HG03457 (cell line): ENCODE data around the gene TRPV2.

Source experiments
- ATAC-seq: cut with Tn5 transposase; IDR thresholded peaks from one replicate; pipeline ENCODE4 v1.9.1; 2021; ENCODE audit warnings: moderate number of reproducible peaks; ENCODE audit not compliant: unreplicated experiment

The TRPV2 gene

DNA sequence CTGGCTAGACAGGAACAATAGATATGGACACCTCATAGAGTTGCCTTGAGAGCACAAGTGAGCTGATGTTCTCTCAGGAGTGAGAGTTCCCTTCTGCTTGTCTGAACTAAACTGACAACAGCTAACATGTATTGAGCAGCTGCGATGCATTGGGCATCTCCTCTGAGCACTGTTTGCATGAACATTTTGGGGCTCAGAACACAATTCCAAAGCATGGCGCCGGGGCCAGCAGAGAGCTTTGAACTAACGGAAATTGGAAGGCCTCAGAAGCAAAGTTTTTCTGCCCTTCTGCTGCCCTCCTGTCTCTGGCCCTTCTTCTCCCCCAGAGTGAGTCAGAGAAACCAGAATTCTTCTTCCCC, 38.1 kb downstream of the TRPV2 start:
- ATAC-seq: no peak

DNA sequence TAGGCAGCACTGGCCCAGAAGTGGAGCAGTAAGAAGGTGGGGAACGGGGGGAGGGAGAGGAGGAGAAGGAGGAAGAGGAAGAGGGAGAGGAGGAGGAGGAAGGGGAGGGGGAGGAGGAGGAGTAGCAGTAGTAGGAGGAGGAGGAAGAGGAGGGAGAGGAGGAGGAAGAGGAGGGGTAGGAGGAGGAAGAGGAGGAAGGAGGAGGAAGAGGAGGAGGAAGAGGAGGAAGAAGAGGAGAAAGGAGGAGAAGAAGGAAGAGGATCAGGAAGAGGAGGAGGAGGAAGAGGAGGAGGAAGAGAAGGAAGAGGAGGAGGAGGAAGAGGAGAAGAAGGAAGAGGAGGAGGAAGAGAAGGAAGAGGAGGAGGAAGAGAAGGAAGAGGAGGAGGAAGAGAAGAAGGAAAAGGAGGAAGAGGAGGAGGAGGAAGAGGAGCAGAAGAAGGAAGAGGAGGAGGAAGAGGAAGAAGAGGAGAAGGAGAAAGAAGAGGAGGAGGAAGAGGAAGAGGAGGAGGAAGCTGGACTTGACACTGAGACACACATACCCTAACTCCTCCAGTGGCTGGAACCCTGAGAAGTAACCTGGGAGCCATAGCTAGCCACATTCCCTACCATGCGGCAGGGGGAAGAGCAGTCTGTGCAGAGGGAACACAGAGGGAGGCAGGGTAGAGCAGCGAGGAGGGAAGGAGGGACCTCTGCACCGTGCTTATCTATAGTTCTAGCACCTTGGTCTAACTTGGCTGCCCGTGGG, 40.8 kb downstream of the TRPV2 start:
- no peak for ATAC-seq

DNA sequence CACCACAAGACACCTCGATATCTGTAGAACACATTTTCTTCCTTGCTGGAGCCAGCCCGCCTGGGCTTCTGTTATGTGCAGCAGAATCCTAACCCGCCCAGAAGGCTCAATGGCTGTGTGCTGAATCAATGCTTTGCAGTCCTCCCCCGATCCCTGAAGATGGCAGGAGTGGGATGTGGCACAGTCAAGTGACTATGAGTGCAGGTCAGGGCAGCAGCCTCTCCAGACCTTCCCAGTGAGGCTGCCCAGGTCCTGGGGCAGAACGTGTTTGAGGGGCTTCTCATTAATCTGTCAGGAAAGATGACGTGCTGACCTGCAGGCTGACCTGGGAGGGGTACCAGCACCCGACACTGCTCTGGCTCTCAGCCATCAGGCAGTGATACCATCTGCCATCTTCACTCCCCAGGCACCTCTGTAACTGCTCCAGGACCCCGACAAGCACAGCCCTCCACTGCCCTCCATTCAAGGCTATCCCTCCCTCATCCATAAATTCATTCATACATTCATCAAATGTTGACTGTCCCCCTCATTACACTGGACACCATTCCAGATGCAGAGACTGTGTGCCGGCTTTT, 41.5 kb downstream of the TRPV2 start:
- no peak for ATAC-seq

DNA sequence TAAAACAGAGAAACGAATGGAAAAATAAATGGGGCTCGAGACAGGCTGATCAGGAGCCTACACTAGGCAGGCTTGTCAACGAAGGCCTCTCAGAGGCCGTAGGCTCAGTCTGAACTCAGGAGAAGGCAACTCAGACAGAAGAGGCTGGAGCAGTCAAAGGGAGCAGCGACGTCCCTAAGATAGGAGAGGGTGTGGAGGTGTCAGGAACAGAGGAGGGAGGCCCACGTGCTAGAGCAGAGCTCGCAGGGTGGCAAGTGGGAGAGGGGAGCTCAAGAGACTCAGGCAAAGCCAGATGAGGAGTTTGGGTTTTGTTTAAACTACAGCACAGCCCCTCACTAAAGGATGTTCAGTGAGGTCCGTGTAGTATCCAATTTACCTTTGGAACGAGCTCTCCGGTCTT, 43.9 kb downstream of the TRPV2 start:
- ATAC-seq: no peak

DNA sequence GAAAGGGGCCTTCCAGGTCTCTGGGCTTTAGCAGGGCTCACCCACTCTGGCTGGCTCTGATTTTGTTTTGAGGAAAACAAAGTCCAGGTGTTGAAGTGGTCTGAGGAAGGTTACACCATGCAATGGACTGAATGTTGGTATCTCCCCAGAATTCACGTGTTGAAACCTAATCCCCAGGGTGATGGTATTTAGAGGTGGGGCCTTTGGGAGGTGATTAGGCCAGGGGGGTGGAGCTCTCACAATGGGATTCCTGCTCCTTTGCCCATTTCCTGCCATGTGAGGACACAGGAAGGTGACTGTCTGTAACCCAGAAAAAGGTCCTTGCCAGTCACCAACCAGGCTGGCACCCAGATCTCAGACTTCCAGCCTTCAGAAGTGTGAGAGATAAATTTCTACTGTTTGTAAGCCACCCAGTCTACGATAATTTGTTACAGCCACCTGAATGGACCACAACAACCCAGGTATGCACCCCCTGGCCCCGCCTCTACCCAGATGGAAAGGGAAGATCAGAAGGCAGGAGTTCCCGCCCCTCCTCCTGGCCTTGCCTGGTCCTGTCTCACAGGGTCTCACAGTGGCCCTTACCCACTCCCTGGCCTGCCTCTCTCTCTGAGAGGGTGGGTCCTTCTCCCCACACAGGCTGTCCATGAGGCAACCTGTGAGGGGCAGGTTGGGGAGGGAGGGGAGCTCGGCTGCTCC, 44.6 kb downstream of the TRPV2 start:
- no peak for ATAC-seq

DNA sequence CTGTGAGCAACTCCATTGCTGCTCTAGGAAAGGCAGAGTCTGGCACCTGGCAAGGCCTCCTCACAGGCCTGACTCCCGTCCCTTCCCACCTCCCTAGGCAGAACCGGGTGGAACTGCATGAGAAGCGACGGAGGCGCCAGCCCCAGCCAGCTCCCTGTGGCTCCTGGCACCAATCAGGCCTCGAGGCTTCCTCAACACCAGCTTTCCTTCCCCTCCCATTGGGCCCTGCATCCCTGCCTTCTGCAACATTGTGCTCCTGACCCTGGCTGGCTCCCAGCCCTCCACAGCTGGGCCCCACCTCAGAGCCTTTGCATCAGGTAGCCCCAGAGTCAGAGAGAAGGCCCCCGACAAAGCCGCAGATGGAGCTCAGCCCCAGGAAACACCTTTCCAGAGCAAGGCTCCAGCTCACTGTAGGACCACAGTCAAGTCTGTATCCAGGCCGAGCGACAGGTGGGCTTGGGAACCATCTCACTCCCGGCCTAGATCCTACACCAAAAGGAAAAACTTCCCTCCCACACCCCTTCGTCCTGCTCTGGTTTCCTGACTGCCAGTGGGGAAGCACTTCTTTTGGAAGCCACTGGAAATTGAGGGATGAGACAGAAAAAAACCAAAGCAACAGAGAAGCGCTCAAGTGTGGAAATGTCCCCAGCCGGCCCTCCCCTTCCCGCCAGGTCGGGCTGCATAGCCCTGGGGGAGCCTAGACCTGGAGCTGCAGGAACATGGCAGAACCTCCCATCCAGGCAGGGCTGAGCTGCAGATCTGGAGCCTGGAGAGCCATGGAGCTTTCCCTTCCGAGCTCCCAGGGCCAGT, 45.6 kb downstream of the TRPV2 start:
- ATAC-seq: no peak

DNA sequence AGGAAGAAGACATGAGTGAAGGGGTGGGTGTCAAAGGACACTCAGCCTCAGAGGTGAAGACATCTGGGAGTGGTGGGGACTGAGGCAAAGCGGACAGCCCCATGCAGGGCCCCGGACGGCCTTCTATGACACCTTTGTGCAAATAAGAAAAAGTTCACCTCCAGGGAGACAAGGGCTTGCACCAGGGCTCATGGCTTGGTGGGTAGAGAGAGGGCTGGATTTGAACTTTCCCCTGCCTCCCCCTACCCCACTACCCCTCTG, 46.2 kb downstream of the TRPV2 start:
- no peak for ATAC-seq

DNA sequence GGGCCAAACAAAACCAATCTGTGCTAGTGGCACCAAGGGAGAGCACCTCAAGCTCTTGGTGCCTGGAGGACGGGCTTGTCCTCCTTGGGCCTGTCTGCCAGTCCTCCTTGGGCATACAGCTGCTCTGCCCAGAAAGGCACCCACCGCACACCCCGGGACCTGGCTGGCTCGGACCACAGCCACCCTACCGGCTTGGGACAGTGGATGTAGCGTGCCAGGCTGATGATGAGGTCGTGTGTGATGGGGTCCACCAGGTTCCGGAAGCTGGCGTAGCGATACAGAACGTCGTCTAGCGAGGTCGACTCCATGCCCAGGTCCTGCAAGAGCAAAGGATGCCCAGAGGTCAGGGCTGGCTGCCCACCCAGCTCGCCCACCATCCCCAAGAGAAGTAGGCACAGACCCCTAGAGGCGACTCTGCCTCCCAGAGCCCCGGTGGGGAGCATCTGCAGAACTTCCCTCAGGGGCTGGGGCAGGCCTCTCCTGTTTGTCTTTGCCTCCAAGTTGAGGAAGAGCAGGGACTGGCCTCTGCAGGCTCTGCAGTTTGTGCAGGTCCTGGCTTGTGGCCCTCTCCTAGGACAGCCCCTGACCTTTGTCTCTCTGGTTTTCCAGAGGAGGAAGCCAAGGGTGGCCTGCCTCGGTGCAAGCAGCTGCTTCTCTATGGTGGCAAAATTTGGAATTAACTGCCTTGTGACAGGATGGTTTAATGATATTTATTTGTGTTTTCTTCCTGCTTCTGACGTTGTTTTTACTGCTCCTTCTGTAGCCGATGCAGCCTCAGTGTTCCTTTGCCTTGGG, 46.9 kb downstream of the TRPV2 start:
- ATAC-seq: no peak

DNA sequence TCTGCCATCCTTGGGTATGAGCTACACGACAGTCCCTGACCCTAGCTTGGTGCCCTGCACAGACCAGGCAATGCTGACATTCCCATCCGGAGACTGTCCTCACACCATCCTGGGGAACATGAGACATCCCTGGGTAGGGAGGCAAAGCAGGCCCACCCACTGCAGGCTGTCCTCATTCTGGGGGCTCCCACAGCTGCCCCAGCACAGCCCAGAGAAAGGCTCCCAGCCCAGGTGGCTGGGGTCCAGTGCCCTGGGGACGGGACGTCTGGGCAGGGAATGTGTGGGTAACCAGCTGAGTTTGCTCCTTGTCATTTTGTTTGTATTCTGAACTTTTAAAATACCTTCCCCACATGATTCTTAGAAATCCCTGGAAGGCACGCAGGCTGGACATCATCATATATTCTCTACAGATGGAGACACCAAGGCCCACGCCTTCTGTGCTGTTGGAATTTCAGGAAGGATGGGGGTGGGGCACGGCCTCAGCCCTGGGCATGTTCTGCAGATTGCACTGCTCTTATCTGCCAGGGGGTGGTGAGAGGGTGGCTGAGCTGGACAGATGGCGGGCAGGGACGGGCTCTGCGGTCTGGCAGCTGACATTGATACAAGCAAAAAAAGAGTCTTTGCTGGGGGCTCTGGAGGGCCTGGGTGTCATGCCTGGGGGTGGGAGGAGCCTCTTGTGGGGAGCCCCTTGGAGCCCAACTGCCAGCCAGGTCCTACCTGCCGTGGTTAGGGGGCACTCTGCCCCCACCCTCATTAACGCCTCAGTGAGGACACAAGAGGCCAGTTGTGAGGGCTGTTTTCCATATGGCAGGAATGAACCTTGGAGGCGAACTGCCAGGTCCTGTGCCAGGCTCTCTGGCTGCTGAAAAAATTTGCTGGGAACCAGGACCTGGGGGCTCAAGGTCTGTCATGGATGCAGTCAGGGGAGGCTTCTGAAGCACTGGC, 48.3 kb downstream of the TRPV2 start:
- ATAC-seq: no peak

DNA sequence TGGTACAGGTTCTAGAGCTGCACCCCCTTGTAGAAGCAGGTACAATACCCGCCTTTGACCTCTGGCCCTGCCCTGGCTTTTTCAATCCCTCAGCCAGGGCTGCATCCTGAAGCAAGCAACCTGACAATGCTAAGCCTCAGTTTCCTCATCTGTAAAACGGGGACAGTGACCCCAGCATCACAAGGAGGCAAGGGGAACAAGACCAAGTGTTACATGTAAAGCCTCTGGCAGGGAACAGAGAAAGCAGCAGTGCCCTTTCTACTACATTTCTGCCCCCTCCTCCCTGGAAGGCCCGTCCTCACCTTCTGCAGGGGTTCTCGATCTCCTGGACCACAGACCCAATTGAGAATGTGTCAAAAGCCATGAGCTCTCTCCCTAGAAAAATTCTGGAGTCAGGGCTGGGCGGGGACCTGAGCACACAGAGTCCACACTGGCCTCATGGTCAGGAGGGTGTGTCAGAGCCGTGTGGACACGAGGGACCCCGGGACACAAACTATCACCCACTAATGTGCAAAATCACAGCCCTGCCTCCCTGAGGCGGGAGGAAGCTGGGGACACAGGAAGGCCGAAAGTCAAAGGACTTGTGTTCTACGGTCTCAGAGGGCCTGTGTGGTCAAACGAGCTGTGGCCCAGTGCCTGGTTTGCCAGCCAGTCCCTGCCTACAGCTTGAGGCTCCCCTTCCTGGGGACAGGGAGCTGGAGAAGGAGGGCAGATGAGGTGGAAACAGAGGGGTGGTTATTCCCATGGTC, 49.1 kb downstream of the TRPV2 start:
- ATAC-seq: no peak

DNA sequence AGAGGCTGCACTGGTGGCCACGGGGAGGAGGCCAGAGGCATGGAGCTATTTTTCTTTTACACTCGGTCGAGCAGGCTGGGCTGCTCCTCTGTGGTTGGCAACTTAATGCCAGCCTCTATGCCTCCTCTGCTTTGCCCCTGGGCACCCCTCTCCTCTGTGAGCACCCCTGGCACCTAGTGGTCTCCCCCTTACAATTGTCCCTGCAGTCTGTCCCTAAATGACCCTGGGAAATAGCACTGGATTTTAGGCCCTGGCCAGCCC, 49.6 kb downstream of the TRPV2 start:
- ATAC-seq: no peak

DNA sequence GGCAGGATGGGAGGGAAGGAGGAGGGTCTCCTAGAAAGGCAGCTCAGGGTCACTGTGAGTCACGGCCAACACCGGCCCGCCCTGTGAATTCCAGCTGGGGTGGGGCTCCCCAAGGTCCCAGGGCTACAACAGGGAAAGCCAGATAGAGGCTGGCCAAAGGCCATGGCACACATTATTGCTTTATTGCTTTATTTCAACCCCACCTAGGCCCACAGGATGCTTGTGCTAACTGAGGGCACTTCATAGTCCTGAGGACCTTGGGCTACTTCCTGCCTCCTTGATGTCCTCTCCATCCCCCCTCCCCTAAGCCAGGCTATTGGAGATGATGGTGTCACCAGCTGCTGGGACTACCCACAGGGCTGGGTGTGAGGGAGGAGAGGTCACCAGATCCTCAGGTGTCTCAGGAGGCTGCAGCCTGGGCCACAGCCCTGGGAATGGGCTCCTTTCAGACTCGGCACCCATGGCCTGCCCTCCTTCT, 50.5 kb downstream of the TRPV2 start:
- ATAC-seq: no peak

DNA sequence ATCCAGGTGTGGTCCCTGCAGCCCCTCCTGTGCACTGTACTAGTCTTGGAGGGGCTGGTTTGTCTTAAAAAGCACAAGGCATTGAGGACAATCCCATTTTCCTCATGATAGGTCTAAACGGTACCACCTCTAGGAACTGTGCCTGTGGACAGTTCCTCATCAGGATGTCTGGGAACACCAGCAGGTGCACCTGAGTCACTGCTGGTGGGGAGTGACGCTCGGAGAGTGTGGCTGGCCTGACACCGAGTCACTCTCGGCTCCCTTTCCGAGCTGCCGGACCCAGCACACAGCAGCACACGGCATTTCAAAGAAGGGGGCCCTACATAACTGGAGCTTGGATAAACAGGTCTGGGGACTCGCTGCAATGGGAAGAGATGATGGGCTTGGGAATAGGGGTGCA, 51.0 kb downstream of the TRPV2 start:
- no peak for ATAC-seq

DNA sequence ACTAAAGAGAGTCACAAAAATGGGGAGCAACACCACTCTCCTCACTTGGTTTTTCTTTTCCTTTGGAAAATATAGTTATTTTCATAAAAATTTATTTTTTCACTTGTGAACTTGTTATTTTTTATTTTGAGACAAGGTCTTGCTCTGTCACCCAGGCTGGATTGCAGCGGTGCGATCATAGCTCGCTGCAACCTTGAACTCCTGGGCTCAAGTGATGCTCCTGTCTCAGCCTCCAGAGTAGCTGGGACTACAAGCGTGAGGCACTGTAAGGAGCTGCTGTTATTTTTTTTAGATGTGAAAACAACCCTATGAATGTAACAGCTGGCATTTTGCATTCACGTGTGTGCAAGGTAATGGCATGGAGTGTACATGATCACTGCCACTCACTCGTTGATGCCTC, 51.7 kb downstream of the TRPV2 start:
- ATAC-seq: no peak

DNA sequence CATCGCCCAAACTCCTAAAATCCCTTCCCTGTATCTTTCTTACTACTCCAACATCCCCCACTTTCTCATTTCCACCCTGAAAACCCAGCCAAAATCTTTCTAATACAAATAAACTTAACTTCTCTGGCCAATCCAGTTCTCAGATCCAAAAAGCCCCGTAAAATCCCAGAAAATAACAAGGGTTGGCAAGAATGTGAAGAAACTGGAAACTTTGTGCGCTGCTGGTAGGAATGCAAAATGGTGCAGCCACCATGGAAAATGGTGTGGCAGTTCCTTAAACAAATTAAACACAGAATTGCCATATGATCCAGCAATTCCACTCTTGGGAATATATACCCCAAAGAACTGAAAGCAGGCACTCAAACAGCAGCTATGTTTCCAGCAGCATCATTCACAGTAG, 52.5 kb downstream of the TRPV2 start:
- no peak for ATAC-seq

DNA sequence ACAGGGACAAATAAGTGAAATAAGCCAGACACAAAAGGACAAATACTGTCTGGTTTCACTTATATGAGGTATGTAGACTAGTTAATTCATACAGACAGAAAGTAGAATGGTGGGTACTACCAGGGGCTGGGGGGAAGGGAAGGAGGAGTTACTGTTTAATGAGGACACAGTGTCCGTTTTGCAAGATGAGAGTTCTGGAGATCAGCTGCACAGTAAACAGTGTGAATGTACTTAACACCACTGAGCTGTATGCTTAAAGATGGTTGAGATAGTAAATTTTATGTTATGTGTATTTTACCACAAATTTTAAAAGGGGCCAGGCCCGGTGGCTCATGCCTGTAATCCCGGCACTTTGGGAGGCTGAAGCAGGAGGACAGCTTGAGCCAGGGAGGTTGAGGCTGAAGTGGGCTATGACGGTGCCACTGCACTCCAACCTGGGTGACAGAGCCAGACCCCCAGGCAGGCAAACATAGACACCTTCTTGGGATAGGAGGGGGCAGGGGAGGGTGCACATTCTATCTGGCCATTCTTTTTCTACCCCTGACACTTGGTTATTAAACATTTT, 53.1 kb downstream of the TRPV2 start:
- no peak for ATAC-seq

DNA sequence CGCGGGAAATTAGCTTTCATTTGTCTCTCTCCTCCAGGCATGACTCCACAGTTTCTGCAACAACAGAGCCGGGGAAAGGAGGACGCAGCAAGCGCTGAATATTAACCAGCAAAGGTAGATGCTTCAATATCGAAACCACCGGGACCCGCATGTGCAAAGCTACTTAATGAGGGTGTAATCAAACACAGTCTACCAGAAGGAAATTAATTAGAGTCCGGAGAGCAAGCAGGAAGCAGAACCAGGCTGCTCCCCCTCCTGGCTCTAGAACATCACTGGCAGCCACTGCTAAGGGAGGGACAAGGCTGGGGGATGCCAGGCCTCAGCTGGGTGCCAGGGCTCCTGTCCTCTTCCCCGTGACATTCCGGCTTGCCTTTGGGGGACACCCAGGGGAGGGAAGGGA, 54.9 kb downstream of the TRPV2 start:
- ATAC-seq: no peak

DNA sequence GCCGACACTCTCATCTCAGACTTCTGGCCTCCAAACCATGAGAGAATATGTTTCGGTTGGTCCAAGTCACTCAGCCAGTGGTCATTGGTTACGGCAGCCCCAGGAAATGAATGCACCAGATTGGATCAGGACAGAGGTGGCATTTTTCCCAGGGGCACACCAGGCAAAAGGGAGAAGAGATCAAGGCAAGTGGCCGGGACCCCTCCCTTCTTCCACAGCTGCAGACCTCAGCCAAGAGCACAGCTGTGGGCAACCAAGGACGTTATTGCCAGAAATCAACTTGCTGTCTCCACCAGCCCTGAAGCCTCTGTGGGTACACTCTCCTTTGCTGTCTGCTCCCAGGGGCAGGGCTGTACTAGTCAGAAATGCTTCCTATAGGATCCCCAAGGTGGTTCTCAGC, 55.9 kb downstream of the TRPV2 start:
- ATAC-seq: no peak

DNA sequence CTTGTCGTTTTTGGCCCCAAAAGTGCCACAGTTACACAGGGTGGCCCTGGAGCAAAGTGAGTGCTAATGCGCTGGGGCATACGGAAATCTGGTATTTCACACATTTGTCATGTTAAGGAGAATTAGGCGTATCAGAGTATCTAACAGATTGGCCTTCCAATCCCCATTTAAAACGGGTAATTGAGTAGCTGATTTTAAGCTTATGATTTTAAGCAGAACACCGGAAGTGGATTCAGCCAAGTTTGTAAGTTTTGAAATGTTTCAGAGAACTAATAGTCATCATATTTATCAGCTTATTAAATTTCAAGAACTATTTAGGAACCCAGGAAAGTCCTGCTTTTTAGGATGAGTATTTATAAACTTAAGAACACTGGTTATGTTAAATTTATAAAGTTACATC, 57.2 kb downstream of the TRPV2 start:
- ATAC-seq: no peak
